HUES48 (cell line): ENCODE data around the gene SFT2D1.
"Not testable (repeated sequence)": the region's sequence is repeated elsewhere in the genome, so short reads cannot be mapped to it uniquely, and the experiment has no call there.

Experiments
- H3K27ac ChIP-seq: one replicate; pipeline ENCODE4 v1.7.0; 2013; ENCODE audit warnings: low read depth, low read length, inconsistent platforms
- H3K27me3 ChIP-seq: 2 replicates; pipeline ENCODE4 v1.6.1; 2013; ENCODE audit warnings: mild to moderate bottlenecking, low read length; ENCODE audit not compliant: control insufficient read depth, insufficient read depth
- H3K36me3 ChIP-seq: 2 replicates; pipeline ENCODE4 v1.6.1; 2013; ENCODE audit warnings: low read length; ENCODE audit not compliant: control insufficient read depth, insufficient read depth
- H3K4me1 ChIP-seq: 2 replicates; pipeline ENCODE4 v1.6.1; 2013; ENCODE audit warnings: mild to moderate bottlenecking, low read length; ENCODE audit not compliant: control insufficient read depth, insufficient read depth
- H3K4me3 ChIP-seq: 2 replicates; pipeline ENCODE4 v1.5.1; 2013; ENCODE audit warnings: mild to moderate bottlenecking, low read depth, low read length
- H3K9ac ChIP-seq: 2 replicates; pipeline ENCODE4 v1.6.1; 2013; ENCODE audit warnings: mild to moderate bottlenecking, low read depth, low read length, moderate library complexity
- H3K9me3 ChIP-seq: 2 replicates; pipeline ENCODE4 v1.6.1; 2013; ENCODE audit warnings: low read length; ENCODE audit not compliant: control insufficient read depth, insufficient read depth

The SFT2D1 gene

DNA sequence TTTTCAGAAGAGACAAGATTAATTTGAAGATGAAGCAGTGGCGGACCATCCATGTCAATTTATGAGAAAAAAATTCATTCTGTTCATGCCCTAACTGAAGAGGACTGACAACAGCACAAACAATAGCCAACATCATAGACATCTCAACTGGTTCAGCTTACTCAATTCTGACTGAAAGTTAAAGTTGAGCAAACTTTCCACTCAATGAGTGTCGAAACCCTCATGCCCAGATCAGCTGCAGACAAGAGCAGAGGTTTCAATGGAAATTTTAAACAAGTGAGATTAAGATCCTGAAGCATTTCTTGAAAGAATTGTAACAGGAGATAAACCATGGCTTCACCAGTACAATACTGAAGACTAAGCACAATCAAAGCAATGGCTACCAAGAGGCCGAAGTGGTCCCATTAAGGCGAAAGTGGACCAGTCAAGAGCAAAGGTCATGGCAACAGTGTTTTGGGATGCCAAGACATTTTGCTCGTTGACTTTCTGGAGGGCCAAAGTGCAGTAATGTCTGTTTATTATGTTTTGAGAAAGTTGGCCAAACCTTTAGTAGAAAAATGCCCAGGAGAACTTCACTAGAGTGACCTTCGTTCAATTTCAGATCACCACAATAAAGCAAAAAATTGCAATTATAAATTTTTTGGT, 6.1 kb upstream of the SFT2D1 start:
- Histone ChIP-seq H3K27ac (no peak overlapping the region), H3K9ac (no peak overlapping the region), H3K27me3 (no peaks in the 10 kb centered on the region; the same call in 1 of the 2 replicates), H3K4me1 (peaks cover 8% of the 10 kb centered on the region), H3K36me3 (no peaks in the 10 kb centered on the region), H3K9me3 (no peaks in the 10 kb centered on the region; the same call in 1 of the 2 replicates), H3K4me3 (no peak overlapping the region)

DNA sequence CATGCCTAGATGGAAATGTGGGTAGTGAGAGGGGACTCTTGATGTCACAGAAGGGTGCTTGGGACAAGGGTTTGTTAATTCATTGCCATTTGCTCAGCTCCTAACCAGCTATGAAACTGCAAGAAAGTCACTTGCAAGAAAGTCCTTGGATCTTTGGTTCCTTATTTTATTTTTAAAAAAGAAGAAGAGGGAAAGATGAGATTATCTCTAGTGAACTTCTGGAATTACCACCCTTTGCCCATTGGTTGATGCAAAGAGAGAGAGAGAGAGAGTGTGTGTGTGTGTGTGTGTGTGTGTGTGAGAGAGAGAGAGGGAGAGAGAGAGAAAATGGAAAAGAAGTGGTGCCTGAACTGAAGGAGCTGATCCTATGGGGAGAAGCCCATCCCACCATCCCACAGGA, 4.6 kb upstream of the SFT2D1 start:
- peaks cover 11% of the 10 kb centered on the region for H3K4me1 ChIP-seq
- H3K36me3 ChIP-seq = no peaks in the 10 kb centered on the region
- no peak overlapping the region for H3K27ac ChIP-seq
- no peaks in the 10 kb centered on the region; the same call in 1 of the 2 replicates for H3K9me3 ChIP-seq
- H3K27me3 ChIP-seq = no peaks in the 10 kb centered on the region
- no peak overlapping the region for H3K4me3 ChIP-seq
- H3K9ac ChIP-seq = no peak overlapping the region

DNA sequence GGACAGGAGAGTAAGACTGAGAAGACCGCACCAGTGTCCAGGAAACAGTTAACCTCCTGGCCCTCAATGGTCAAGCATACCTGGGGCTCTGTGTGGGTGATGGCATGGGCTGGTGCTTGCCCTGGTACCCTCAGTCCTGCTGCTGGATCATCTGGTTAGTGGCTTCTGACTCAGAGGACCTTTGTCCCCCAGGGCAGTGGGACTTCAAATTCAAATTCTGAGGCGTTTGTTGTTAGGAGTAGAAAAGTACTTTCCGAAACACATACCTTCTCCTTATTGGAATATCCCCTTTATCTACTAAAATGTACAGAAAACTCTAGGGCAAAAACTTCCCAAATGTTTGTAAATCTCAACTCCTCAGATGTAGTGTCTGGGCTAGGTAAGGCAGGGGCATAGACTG, 4.1 kb upstream of the SFT2D1 start:
- Histone ChIP-seq H3K9ac (no peak overlapping the region), H3K27ac (no peak overlapping the region), H3K27me3 (no peaks in the 10 kb centered on the region), H3K4me1 (peaks cover 8% of the 10 kb centered on the region), H3K36me3 (no peaks in the 10 kb centered on the region), H3K9me3 (no peaks in the 10 kb centered on the region; the same call in 1 of the 2 replicates), H3K4me3 (no peak overlapping the region)

DNA sequence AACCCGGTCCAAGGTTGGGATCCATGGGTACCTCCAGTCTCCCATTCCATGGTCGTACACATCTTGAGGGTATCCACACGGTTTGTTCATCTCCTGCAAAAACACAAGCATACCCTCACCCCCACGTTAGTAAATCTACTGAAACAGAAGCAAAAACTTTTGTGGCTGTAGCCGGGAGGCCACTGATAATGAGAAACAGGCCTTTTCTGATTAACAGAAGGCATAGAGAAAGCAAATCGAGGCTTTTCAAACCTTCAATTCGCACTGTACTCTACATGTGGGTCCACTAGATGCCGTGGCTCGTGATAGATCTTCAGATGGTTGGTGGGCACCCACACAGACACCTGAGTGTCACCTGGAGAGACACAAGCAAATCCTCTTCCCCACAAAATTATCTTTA, 3.3 kb upstream of the SFT2D1 start:
- not testable (repeated sequence) for H3K9ac ChIP-seq
- H3K4me1 ChIP-seq = peaks cover 11% of the 10 kb centered on the region

DNA sequence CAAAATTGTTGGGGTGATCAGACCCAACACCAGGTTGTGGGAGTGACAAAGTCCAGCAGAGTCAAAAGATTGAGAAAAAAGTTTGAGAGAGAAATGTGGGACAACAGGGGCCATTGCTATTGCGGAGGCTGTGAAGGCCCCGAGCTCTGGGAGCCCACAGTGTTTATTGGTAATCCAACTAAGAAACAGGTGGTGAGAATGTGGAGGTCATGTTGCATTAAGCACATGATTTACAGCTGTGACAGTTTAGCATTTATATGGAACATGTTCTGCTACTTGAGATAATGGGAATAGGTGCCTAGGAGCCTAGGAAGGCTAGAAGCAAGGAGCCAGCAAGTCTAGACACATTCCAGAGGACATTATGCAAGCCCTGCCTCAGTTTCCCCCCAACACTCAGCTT, 2.6 kb upstream of the SFT2D1 start:
- H3K36me3 ChIP-seq, H3K27me3 ChIP-seq, H3K9ac ChIP-seq, H3K27ac ChIP-seq, H3K9me3 ChIP-seq, H3K4me3 ChIP-seq: not testable (repeated sequence)
- peaks cover 11% of the 10 kb centered on the region for H3K4me1 ChIP-seq

More for the DNA sequence above, 3.3 kb upstream of the SFT2D1 start:
- H3K27me3 ChIP-seq, H3K4me3 ChIP-seq, H3K9me3 ChIP-seq, H3K27ac ChIP-seq, H3K36me3 ChIP-seq: not testable (repeated sequence)

DNA sequence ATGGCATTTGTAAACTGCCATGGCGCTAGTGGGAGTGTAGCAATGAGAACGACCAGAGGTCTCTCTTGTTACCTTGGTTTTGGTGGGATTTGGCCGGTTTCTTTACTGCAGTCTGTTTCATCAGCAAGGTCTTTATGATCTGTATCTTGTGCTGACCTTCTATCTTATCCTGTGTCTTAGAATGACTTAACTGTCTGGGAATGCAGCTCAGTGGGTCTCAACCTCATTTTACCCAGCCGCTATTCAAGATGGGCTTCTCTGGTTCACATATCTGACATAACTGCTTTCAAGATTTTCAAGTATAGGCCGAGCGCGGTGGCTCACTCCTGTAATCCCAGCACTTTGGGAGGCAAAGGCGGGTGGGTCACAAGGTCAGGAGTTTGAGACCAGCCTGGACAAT, 1.9 kb upstream of the SFT2D1 start:
- Histone ChIP-seq H3K9me3 (no peaks in the 10 kb centered on the region; the same call in 1 of the 2 replicates), H3K27me3 (no peaks in the 10 kb centered on the region), H3K36me3 (peaks cover 7% of the 10 kb centered on the region), H3K27ac (no peak overlapping the region), H3K9ac (no peak overlapping the region), H3K4me1 (peaks cover 11% of the 10 kb centered on the region), H3K4me3 (no peak overlapping the region)

DNA sequence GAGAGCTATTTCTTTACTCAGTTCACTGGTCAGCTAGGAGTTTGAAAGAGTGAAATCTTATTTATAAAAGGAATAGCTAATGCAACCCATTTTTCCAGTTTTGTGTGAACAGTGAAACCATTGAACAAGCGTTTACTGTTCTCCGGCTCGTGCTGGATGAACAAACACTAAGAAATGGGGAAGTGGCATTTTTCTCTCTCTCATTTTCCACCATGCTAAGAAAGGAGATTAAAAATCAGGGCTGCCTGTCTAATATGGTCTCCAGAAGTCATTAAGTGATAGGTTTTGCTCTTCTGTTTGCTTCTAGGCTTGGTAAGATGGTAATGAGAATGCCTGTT, 774 bp upstream of the SFT2D1 start:
- no peak overlapping the region for H3K27ac ChIP-seq
- H3K9ac ChIP-seq = peak overlapping the region; percentile 62; the same call in 1 of the 2 replicates
- peaks cover 11% of the 10 kb centered on the region for H3K4me1 ChIP-seq
- no peaks in the 10 kb centered on the region for H3K27me3 ChIP-seq
- peak overlapping the region; percentile 72 for H3K4me3 ChIP-seq
- peaks cover 8% of the 10 kb centered on the region for H3K36me3 ChIP-seq
- no peaks in the 10 kb centered on the region for H3K9me3 ChIP-seq

DNA sequence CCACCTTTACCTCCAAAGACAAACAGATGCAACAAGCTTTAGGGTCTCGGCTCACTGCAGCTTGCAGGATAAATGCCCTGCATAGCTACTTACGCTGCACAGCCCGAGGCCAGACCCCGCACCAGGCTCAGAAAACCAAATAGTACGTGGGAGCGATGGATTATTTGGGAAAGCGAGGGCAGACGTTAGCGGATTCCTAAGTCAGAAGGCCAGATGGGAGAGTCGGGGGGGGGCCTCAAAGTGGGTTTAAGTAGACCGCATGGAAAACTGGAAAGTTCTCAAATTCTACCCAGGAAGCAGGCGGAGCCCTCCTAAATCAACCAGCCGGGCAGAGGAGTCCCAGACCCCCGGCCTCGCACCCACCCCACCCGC, 382 bp downstream of the SFT2D1 start:
- Histone ChIP-seq H3K9ac (peak overlapping the region; percentile 62), H3K4me1 (peaks cover 11% of the 10 kb centered on the region), H3K27ac (peak overlapping the region; percentile 85)

DNA sequence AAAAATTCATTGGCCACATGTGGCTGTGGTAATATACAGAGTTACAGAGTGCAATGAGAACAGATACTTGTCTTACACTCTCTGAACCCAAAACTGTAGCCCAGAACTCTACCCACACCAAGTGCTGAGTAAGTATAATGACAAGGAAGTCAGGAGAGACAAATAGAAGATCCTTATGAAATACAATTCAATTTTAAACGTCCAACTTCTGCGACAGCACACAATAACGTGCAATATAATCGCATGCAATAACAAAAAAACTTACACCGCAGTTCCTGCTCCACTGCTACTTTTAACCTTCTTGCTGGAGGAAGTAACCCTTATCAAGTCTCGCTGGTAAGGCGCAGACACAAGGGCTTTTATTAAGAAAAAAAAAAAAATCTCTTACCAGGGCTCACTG, 881 bp downstream of the SFT2D1 start:
- Histone ChIP-seq H3K9me3 (no peaks in the 10 kb centered on the region), H3K27ac (no peak overlapping the region), H3K4me1 (peaks cover 11% of the 10 kb centered on the region)

More for the DNA sequence above, 382 bp downstream of the SFT2D1 start:
- no peaks in the 10 kb centered on the region for H3K9me3 ChIP-seq
- peaks cover 19% of the 10 kb centered on the region for H3K36me3 ChIP-seq
- H3K27me3 ChIP-seq = no peaks in the 10 kb centered on the region
- peak overlapping the region; percentile 72 for H3K4me3 ChIP-seq

DNA sequence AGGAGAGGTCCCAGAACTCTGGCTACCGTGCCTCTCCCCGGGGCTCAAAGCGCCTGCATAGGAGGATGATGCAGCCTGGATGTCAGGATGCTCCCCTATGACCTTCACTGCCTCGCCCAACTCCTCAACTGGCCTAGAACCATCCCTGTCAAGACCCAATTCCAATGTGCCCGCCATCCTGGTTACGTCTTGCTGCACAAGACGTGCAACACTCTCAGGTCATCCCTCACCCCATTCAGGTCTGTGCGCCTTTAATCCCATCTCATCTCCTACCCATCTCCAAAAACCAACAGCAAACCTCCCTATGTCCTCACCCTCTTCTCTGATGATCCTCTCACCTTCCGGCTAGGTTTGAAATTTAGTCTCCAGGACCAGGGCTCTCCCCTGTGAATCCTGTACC, 3.5 kb downstream of the SFT2D1 start:
- H3K4me3 ChIP-seq = no peak overlapping the region
- peaks cover 12% of the 10 kb centered on the region for H3K4me1 ChIP-seq

More for the DNA sequence above, 881 bp downstream of the SFT2D1 start:
- H3K9ac ChIP-seq = peak overlapping the region; percentile 62
- peaks cover 24% of the 10 kb centered on the region for H3K36me3 ChIP-seq
- peak overlapping the region; percentile 72 for H3K4me3 ChIP-seq
- no peaks in the 10 kb centered on the region for H3K27me3 ChIP-seq

DNA sequence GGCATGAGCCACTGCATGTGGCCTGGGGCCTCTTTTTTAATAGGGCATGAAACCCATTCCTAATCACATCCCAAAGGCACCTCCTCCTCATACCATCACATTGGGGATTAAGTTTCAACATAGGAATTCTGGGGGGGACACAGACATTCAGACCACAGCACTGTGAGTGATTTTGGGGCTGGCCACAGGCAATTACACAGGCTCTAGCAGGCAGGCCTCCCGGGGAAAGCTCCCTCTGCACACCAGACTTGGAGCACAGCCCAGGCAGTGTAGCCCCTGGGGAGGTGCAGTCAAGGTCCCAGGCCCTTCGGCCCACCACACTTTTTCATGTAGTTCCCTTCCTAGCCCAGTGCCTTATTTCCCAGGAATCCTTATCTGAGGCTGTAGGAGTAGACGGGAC, 5.5 kb downstream of the SFT2D1 start:
- no peak overlapping the region for H3K27ac ChIP-seq

More for the DNA sequence above, 3.5 kb downstream of the SFT2D1 start:
- H3K36me3 ChIP-seq = peaks cover 41% of the 10 kb centered on the region
- no peak overlapping the region for H3K27ac ChIP-seq
- no peak overlapping the region for H3K9ac ChIP-seq
- H3K27me3 ChIP-seq = no peaks in the 10 kb centered on the region
- no peaks in the 10 kb centered on the region for H3K9me3 ChIP-seq

More for the DNA sequence above, 5.5 kb downstream of the SFT2D1 start:
- no peaks in the 10 kb centered on the region for H3K27me3 ChIP-seq
- peaks cover 11% of the 10 kb centered on the region for H3K4me1 ChIP-seq
- no peaks in the 10 kb centered on the region for H3K9me3 ChIP-seq
- no peak overlapping the region for H3K9ac ChIP-seq
- H3K4me3 ChIP-seq = no peak overlapping the region
- peaks cover 41% of the 10 kb centered on the region for H3K36me3 ChIP-seq
